Gastroesophageal sphincter (tissue), 4 donors: ENCODE measurements around the gene GDPD1. TPM values are rescaled to one million over a fixed set of nuclear protein-coding genes. Genes with fewer than 3 reads are reported as not detected.
"Not testable (repeated sequence)": the region's sequence is repeated elsewhere in the genome, so short reads cannot be mapped to it uniquely, and the experiment has no call there.

ENCODE experiments used
- ATAC-seq: fragments of 150-250 bp; one replicate; pipeline ENCODE4 v1.9.1; 2016; ENCODE audit warnings: mild to moderate bottlenecking, moderate library complexity
- H3K27ac ChIP-seq, 4 donors: fragments of 200-600 bp; sonication (generic) in 3 of 4; 1 replicate in 3 of 4; 2 replicates in 1 of 4; pipeline ENCODE4 v1.5.1; 2016 to 2019
- H3K27me3 ChIP-seq: fragments of 200-600 bp; sonication (generic); one replicate; pipeline ENCODE4 v1.5.1; 2019
- H3K36me3 ChIP-seq, 2 donors: fragments of 200-600 bp; sonication (generic); one replicate each; pipeline ENCODE4 v1.5.1; 2019; ENCODE audit warnings: control low read depth in 1 of 2
- H3K4me1 ChIP-seq, 3 donors: fragments of 200-600 bp; sonication (generic); 1 replicate in 2 of 3; 2 replicates in 1 of 3; pipeline ENCODE4 v1.5.1; 2016 to 2019; ENCODE audit warnings: control low read depth in 2 of 3
- H3K4me3 ChIP-seq, 2 donors: fragments of 200-600 bp; sonication (generic); one replicate each; pipeline ENCODE4 v1.5.1; 2019; ENCODE audit warnings: mild to moderate bottlenecking in 1 of 2, moderate library complexity in 1 of 2
- H3K9me3 ChIP-seq, 3 donors: fragments of 200-600 bp; sonication (generic); one replicate each; pipeline ENCODE4 v1.5.1; 2017 to 2019; ENCODE audit warnings: control low read depth in 2 of 3
- EP300 ChIP-seq: sonication (generic); formaldehyde crosslinking; IDR thresholded peaks from one replicate; pipeline ENCODE4 v1.6.1; 2017; ENCODE audit warnings: antibody characterized with exemption, mild to moderate bottlenecking
- POLR2A ChIP-seq, 2 donors: fragments of 450-650 bp; IDR thresholded peaks; one replicate each; pipeline ENCODE4 v1.6.1; 2017; ENCODE audit warnings: antibody characterized with exemption in 2 of 2, mild to moderate bottlenecking in 2 of 2, moderate library complexity in 1 of 2
- POLR2AphosphoS5 ChIP-seq: sonication (generic); formaldehyde crosslinking; IDR thresholded peaks from one replicate; pipeline ENCODE4 v1.6.1; 2017; ENCODE audit warnings: antibody characterized with exemption
- WGBS, 2 donors: methylation state at CpG; one replicate each; pipeline ENCODE4 v1.1.5; 2018; ENCODE audit warnings: low coverage in 1 of 2; 5-methylcytosine and 5-hydroxymethylcytosine counted together
- small RNA-seq, 4 donors: library from RNA; depleted of rRNA; stranded (forward); fragments of <200 nt; gene quantifications; one replicate each; pipeline ENCODE3, GENCODE V24; 2016
- total RNA-seq, 4 donors: library from RNA; depleted of rRNA; stranded (reverse); fragments of >200 nt; gene quantifications; one replicate each; pipeline ENCODE4 v1.1.0, GENCODE V29; 2016
- TF ChIP-seq, protein P1 (sequence below), 4 experiments: fragments of 200-600 bp in 2 of 4; fragments of 450-650 bp in 2 of 4; sonication (generic) in 1 of 4; IDR thresholded peaks; one replicate each; pipeline ENCODE4 v1.5.1; 2017 to 2019; ENCODE audit warnings: antibody characterized with exemption in 4 of 4, mild to moderate bottlenecking in 2 of 4, moderate library complexity in 2 of 4

GDPD1 gene
- total RNA-seq, 4 donors from 2014 or later: 0.67 to 6.2 (median 2.5) TPM

DNA sequence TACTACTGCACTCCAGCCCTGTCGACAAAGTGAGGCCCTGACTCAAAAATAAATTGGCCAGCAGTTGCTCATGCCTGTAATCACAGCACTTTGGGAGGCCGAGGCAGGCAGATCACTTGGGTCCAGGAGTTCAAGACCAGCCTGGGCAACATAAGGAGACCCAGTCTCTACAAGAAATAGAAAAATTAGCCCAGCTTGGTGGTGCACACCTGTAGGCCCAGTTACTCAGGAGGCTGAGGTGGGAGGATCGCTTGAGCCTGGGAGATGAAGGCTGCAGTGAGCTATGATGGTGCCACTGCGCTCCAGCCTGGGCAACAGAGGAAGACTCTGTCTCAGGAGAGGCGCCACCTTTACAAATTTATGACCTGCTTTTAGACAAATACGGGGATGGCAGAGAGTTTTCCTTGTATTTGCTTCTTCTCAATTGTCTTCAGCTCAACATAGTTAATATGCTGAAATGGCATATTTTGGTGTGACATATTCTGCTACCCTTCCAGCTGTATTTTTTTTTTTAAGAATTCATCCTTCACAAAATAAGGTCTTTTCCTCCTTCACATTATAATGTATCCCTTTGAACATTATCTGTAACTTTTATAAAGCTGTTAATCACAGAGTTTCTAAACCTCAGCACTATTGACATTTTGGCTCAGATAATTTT is 90.1 kb downstream of the GDPD1 start:
- no peaks in the 10 kb centered on the region for H3K9me3 ChIP-seq
- ATAC-seq: no peak

DNA sequence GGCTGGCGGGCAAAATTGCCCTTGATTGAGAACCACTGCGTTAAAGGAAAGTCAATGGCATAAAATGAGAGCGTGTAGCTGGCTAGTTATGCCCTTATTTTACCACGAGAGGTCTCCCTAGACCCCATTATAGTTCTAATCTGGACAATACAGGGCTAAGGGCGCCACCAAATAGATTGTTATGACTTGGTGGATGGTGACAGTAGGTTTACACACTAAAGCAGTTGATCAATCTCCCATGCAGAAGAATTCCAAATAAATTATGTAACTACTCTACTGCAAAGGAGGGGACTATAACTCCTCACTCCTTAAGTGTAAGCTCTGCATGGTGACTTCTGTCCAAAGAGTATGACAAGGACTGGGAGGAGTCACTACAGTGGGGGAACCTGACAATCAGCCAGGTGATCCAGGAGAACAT is 90.7 kb downstream of the GDPD1 start:
- Histone ChIP-seq H3K4me1 (peaks cover 0 to 8% (median 0%) of the 10 kb centered on the region in 3 donors), H3K27ac (no peak overlapping the region), H3K27me3 (no peaks in the 10 kb centered on the region), H3K9me3 (no peaks in the 10 kb centered on the region), H3K36me3 (no peaks in the 10 kb centered on the region), H3K4me3 (no peak overlapping the region)
- TF ChIP-seq EP300 (no peak), POLR2AphosphoS5 (no peak), POLR2A (IDR thresholded peaks at IDR 0.05) (no peak)
- TF ChIP-seq, protein P1, sequence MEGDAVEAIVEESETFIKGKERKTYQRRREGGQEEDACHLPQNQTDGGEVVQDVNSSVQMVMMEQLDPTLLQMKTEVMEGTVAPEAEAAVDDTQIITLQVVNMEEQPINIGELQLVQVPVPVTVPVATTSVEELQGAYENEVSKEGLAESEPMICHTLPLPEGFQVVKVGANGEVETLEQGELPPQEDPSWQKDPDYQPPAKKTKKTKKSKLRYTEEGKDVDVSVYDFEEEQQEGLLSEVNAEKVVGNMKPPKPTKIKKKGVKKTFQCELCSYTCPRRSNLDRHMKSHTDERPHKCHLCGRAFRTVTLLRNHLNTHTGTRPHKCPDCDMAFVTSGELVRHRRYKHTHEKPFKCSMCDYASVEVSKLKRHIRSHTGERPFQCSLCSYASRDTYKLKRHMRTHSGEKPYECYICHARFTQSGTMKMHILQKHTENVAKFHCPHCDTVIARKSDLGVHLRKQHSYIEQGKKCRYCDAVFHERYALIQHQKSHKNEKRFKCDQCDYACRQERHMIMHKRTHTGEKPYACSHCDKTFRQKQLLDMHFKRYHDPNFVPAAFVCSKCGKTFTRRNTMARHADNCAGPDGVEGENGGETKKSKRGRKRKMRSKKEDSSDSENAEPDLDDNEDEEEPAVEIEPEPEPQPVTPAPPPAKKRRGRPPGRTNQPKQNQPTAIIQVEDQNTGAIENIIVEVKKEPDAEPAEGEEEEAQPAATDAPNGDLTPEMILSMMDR (IDR thresholded peaks at IDR 0.05): peak; percentile 72 to 91 (median 88)
- ATAC-seq: peak; percentile 88
- WGBS, 2 donors: 0 to 2% methylated on average over 5 of the region's 5 CpGs

More for the DNA sequence above, 90.1 kb downstream of the GDPD1 start:
- H3K36me3 ChIP-seq: no peaks in the 10 kb centered on the region
- TF ChIP-seq POLR2A (IDR thresholded peaks at IDR 0.05): no peak
- H3K27me3 ChIP-seq: no peaks in the 10 kb centered on the region
- H3K4me1 ChIP-seq: peaks cover 0 to 8% (median 0%) of the 10 kb centered on the region in 3 donors
- 74 to 81% methylated on average over 4 to 5 of the region's 6 CpGs for WGBS, 2 donors
- no peak overlapping the region for H3K4me3 ChIP-seq
- no peak overlapping the region for H3K27ac ChIP-seq

DNA sequence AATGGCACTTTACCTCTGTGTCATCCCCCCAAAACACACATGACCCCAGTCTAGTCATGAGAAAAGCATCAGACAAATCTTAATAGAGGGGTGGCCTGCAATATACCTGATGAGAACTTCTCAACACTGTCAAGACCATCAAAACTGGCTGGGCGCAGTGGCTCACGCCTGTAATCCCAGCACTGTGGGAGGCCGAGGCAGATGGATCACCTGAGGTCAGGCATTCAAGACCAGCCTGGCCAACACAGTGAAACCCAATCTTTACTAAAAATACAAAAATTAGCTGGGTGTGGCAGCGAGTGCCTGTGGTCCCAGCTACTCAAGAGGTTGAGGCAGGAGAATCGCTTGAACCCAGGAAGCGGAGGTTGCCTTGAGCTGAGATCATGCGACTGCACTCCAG is 91.2 kb downstream of the GDPD1 start:
- 76 to 80% methylated on average over 1 to 5 of the region's 7 CpGs for WGBS, 2 donors
- not testable (repeated sequence) for ATAC-seq, H3K4me1 ChIP-seq, H3K27ac ChIP-seq, H3K9me3 ChIP-seq, H3K27me3 ChIP-seq, H3K4me3 ChIP-seq, H3K36me3 ChIP-seq

DNA sequence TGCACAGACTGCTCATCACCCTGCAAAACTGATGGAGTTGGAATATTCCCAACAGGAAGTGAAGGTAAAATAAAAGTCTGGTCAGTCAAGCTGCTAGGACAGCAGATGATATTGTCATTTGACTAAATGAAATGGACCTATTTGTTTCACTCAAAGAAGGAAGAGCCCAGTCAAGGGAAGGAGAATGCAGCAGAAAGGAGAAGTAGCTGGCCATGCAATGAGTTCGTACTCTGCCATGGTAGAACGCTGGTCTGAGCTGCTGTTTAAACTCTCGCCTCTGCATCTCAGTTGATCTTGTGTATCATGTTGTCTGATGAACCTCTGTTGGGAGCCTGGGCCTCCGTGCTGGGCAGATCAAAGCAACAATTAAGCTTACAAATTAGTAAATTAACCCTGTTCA is 95.6 kb downstream of the GDPD1 start:
- H3K4me1 ChIP-seq: peaks cover 0 to 5% (median 0%) of the 10 kb centered on the region in 3 donors
- WGBS, 2 donors: 74 to 88% methylated on average over 2 to 4 of the region's 4 CpGs
- ATAC-seq: no peak
- TF ChIP-seq, protein P1 (IDR thresholded peaks at IDR 0.05): no peak
- TF ChIP-seq POLR2AphosphoS5 (no peak), POLR2A (IDR thresholded peaks at IDR 0.05) (no peak), EP300 (no peak)
- H3K9me3 ChIP-seq: no peaks in the 10 kb centered on the region
- H3K4me3 ChIP-seq: no peak overlapping the region
- H3K27ac ChIP-seq: no peak overlapping the region
- H3K27me3 ChIP-seq: no peaks in the 10 kb centered on the region
- no peaks in the 10 kb centered on the region for H3K36me3 ChIP-seq

Small RNAs within 50 kb of the gene (small RNA-seq; reads per million reads assigned to genes)
- gene RF00019: 0 reads per million in 4 donors
- gene SNRPGP17: 0 reads per million in 4 donors

Other genes starting within 250 kb of the GDPD1 start
- 10 to 100 TPM; 27.6 to 30.7 (median 28.6) TPM for gene TRIM37, start 113.6 kb upstream of the GDPD1 start, total RNA-seq
- 10 to 100 TPM; 40.8 to 73.0 (median 47.3) TPM for gene SKA2, start 65.3 kb upstream of the GDPD1 start, total RNA-seq
- 1 to 10 TPM in 3 of 4 donors, not detected in 1; 1.5 to 3.3 (median 1.7) TPM for gene PRR11, start 64.8 kb upstream of the GDPD1 start, total RNA-seq
- gene SMG8, start 10.5 kb upstream of the GDPD1 start, total RNA-seq: 10 to 100 TPM; 10.6 to 13.5 (median 10.6) TPM
- gene YPEL2, start 111.1 kb downstream of the GDPD1 start, total RNA-seq: 10 to 100 TPM; 35.5 to 47.1 (median 40.6) TPM